Aortic smooth muscle cell (primary cell): ENCODE data around the gene MBD1. TPM values are rescaled to one million over a fixed set of nuclear protein-coding genes. Genes with fewer than 3 reads are reported as not detected.

Experiments used
- total RNA-seq: library from RNA; depleted of rRNA; stranded (reverse); fragments of >200 nt; gene quantifications from 2 replicates; pipeline ENCODE4 v1.2.3, GENCODE V29; 2014

The MBD1 gene
- 49.9 and 51.2 TPM in 2 replicates for total RNA-seq

GRCh38 chr18:50281295-50281971, at the start of gene MBD1:
MBD1 (minus strand) TSS chr18:50281523; CDS start chr18:50279992, 1,531 bp downstream.

GRCh38 chr18:50287441-50288347, 6.4 kb upstream of the MBD1 start, which contains the start of gene CXXC1:
CXXC1 (minus strand) TSS chr18:50287692; CDS start chr18:50287589, 103 bp downstream.

GRCh38 chr18:50266248-50266704, 15.0 kb downstream of the MBD1 start, which contains the start of gene CFAP53:
CFAP53 (minus strand) TSS chr18:50266495; CDS start chr18:50266404, 91 bp downstream.

Other genes starting within 250 kb of the MBD1 start
- gene MYO5B, start 86.4 kb downstream of the MBD1 start, total RNA-seq, result 0.06 and 0.13 TPM in 2 replicates
- 0.37 and 0.53 TPM in 2 replicates for gene CFAP53, start 15.0 kb downstream of the MBD1 start, total RNA-seq
- gene CXXC1, start 6.2 kb upstream of the MBD1 start, total RNA-seq, result 31.4 and 34.5 TPM in 2 replicates
- 8.0 and 12.7 TPM in 2 replicates for gene SKA1, start 93.5 kb upstream of the MBD1 start, total RNA-seq